NCI-H446 (cell line): Measurements from ENCODE around the gene SEMA4C.

Experiments
- DNase-seq, 2 experiments: peaks; one replicate each; lab custom pipeline; 2025; lab: John Stamatoyannopoulos, UW

Gene SEMA4C

DNA sequence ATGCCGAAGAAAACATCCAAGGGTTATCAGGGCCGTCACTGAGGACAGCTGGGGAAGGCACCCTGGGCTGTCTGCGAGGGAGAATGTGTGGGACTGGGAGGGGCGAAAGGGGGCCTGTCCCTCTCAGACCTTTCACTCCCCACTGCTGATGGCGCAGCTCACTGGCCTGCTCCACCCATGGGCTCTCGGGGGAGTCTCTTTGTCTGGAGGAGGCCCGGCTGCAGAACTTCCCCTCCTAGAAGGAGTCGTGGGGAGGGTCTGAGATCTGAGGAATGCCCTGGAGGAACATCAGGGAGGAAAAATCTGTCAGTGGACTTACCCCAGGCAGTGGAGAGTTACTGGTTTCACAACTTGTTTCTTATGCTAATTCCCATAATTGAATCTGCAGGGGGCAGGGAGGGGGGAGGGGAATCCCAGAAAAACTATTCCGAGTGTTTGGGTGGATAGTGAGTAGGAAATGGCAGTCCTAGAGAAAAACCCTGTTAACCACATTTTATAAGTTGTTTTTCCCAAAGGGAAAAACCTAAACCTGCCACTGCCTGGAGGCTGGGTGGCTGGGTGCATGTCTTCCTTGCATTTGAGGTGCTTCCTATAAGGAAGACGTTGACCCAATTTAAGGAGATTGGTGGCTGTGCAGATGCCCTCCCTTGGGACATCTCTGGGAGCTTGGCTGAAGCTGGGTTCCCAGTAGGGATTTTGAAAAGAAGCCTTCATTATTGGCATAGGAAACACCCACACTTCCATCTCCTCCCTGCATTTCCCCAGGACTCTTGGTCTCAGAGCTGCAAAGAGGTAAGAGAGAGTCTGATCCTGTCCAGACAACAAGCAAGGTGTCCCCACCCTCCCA lies 11.7 kb upstream of the SEMA4C start:
- no peak for DNase-seq

DNA sequence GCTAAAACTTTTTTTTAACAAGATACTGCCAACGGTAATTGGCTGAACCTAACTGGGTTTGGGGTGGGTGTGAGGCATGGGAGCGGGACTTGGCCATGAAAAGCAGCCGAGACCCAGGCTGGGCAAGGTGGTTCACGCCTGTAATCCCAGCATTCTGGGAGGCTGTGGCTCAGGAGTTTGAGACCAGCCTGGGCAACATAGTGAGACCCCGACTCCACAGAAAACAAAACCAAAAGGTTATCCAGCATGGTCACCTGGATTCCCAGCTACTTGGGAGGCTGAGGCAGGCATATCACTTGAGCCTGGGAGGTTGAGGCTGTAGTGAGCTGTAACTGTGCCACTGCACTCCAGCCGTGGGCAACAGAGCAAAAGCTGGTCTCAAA lies 11.0 kb upstream of the SEMA4C start:
- no peak for DNase-seq

- no peak for DNase-seq
Measured at GRCh38 chr2:96879545-96880040, 9.7 kb upstream of the SEMA4C start.

DNA sequence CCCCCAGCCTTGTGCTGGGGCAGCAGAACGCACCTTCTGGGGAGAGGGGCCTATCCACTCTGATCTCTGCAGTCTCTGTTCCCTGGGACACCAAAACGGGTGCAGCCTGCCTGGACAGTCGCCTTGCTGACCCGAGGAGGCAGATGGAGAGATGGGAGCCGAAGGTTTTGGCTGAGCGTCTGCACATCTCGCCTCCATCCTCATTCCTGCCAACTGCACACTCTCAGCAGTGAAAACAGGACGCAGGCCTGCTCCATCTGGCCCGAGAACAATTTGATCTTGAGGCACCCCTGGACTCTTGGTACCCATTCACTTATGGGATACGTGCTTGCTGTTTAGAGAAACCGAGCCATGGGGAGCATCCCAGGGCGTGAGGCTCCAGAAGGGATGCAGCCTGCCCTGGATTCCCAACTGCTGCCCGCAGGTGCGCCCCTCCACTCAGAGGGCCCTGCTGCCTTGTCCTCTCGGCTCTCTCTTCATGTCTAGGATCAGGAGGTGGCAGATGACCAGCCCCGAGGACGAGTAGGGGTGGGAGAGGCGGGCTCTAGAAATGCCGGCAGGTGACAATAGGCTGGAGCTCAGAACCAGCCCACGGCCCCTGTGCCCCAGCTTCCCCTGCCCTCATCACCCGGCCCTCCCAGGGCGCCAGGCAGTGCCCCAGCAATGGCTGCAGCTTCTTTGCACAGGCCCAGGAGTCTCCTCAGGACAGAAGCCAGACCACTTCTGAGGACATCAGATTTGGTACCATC lies 9.1 kb upstream of the SEMA4C start:
- peak in 1 of 2 experiments; percentile 13 for DNase-seq

- no peak for DNase-seq
Measured at GRCh38 chr2:96878171-96878570, 8.3 kb upstream of the SEMA4C start.

- DNase-seq: no peak
Measured at GRCh38 chr2:96877631-96878092, 7.8 kb upstream of the SEMA4C start.

GRCh38 chr2:96877042-96877451 lies 7.2 kb upstream of the SEMA4C start:
- peak in 1 of 2 experiments; percentile 23 for DNase-seq

DNA sequence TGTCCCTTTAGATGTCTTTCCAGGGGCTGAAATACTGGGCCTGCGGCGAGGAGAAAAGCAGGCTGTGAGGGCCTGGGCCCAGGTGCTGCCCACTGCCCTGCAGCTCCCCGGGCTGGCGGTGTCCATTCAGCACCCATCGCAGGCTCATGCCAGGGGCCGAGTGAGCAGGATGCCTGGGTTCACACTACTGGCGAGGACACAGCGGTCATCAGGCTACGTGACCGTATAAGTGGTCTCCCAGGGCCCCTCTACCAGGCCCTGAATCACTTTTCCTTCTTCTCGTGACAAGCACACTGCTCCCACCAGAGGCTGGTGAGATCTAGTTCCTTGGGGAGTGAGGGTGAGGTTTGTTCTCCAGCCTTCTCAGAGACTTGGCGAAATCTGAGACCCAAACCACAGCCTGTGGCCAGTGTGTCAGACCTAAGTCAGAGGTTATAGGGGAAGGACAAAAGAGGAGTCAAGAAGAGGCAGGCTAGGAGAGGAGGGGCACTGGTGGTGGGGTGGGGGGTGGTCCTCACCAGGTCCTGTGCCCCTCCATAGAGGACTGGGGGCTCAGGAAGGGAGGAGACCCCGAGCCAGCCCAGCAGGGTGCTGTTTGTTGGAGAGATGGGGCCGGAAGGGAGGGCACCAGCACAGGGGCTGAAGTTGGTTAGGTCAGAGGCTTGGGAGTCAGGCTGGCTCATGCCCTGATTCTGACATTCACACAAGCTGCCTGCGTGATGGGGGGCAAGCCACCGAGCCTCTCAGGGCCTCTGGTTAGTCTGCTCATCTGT lies 6.6 kb upstream of the SEMA4C start:
- no peak for DNase-seq

DNA sequence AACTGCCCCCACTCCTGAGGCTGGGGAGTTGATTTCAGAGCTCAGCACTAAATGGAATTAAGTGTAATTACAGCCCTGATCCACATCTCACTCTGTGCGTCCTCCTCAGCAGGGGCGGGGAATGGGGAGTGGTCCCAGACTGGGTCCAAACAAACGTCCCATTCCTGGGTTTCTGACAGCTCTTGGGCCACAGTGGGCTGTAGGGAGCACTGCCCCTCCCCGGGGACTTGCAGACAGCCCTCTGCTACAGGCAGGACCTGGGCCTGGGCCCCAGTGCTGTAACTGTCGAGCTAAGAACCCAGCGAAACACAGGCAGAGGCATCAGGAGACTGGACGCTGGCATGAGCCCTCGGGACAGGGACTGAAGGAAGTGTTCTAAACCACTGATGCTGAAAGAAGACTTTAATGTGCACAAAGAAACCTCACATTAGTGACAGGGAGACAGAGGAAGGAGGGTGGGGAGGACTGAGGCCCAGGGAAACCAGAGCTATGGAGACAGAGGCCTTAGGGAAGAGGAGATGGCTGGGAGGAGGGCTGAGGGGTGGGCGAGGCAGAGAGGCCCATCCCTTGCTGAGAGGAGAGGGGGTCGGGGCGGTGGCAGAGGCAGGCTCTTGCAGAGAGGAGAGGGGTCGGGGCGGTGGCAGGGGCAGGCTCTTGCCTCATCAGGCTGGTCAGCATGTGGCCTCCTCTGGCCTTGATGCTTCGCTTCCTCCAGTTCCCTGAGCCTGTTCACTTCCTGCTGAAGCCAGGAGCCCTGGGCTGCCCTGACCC lies 5.8 kb upstream of the SEMA4C start:
- no peak for DNase-seq

- DNase-seq: no peak
Measured at GRCh38 chr2:96874198-96874831, 4.4 kb upstream of the SEMA4C start.

DNA sequence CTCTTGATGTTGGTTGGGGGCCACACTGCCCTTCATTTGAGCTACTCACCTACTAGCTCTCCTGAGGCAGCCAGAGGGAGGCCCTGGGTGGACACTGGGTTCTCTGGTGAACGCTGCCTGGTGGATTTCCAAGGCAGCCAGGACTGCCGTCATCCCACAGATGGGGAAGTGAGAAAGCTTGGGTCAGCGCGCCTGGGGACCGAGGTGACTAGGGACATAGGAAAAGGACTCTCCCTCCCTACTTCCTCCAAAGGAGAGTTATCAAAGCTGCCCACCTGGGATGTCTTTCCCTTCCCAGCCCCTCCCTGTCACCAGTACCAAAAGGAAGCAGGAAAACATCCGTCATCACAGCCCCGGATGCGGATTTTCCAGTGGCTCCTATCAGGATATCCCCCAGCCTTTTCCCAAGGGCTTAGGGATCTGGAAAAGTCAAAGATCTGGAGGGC lies 3.8 kb upstream of the SEMA4C start:
- no peak for DNase-seq

GRCh38 chr2:96872591-96873349 lies 2.9 kb upstream of the SEMA4C start:
- DNase-seq: no peak

DNA sequence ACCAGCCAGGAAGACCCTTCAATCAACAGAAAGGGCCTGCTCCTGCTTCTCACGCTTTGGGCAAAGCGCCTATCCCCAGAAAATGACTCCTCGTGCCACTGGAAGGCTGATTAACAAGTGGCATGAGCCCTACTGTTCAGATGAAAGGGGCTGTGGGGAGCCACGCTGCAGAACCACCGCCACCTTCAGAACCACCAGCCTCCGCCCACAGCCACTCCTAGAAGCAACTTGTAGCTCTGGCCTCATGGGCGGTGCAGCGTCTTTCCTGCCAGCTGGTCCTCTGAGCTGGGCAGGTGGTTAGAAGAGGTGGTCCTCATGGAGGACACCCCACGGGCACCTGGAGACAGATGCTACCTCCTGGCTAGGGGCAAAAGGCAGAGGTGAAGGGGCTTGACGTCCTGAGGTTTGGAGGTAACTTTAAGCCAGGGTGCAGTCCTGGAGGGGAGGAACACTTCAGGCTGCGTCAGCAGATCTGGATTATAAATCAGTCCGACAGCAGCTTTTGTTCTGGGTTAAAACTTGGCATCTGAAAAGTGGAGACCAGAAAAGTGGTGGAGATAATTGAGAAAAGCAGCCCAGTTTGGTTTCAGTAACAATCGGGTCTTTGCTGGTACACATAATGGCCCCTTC lies 861 bp upstream of the SEMA4C start:
- DNase-seq: no peak

- DNase-seq: peak in 1 of 2 experiments; percentile 17
Measured at GRCh38 chr2:96869281-96869821, 529 bp downstream of the SEMA4C start.

GRCh38 chr2:96868555-96869280 lies 1.2 kb downstream of the SEMA4C start:
- DNase-seq: peak; percentile 18 to 72

DNA sequence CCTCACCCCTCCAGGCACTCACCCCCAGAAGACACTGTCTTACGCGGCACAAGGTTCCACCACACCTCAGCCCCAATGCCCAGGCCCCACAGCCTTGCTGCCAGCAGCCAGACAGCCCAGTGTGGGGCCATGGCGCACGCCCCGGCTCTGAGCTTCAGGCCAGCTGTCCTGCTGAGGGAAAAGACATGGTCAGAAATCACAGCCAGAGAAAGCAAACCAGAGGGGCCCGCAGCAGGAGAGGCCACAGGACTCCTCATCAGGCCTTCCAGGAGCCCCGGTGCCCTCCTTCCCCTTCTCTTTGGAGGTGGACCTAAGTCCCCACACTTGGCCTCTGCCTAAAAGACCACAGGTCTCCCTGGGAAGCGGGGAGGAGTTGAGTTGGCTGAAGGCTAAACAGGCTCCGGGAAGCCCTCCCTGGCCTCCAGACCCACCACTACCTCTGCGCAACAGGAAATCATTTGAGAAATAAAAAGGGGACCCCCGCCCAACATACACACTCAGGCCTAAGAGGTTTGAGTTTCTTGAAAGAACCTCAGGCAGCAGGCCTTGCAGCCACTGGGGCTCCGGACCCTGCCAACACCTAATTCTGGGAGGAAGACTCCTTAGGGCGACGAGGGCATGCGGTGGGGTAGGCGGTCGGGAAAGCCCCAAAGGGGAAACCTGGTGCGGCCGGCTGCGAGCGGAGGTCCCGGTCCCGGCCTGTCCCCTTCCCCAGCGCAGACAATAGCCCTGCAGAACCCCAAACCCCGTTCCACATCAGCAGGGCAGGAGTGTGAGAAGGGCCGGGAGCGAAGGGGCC lies 1.9 kb downstream of the SEMA4C start:
- DNase-seq: no peak

DNA sequence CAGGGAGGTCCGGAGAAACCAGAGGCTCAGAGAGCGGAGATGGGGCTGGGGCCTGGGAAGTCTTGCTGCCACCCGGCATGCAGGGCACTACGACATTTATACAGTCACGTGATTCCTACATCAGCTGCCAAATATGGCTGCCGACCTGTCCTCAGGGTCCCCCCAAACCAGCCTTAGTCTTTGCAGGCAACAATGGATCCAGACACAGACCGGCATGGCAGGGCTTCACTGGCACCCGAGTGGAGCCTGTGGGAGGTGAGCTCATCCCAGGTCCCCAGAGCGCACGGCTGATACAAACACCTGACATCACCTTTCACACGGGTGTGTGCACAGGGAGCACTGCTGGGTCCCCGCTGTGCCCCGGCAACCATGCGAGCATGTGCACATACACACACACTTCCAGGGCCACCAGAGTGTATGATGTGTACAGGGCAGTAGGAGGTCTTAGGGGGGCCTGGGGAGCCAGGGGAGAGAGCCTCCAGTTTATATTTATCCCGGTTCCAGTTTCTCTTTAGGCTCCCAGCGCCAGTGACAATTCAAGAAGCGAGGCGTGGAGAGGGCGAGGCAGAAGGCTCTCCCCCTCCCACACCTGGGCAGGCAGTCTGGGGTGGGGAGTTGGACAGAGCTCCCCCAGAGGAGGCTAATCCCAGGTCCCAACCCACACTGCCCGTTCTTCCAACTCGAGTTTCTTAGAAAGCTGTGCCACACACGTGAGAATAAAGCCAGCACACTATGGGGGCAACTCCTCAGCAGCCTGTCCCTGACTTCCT lies 2.7 kb downstream of the SEMA4C start:
- no peak for DNase-seq
